ENCODE results near the gene SPATA31A6. TPM values are rescaled to one million over a fixed set of nuclear protein-coding genes. Genes with fewer than 3 reads are reported as not detected.
"Not testable (repeated sequence)": the region's sequence is repeated elsewhere in the genome, so short reads cannot be mapped to it uniquely, and the experiment has no call there.

Gene SPATA31A6
- total RNA-seq, 1 experiment from 2014 or later, result not detected

DNA sequence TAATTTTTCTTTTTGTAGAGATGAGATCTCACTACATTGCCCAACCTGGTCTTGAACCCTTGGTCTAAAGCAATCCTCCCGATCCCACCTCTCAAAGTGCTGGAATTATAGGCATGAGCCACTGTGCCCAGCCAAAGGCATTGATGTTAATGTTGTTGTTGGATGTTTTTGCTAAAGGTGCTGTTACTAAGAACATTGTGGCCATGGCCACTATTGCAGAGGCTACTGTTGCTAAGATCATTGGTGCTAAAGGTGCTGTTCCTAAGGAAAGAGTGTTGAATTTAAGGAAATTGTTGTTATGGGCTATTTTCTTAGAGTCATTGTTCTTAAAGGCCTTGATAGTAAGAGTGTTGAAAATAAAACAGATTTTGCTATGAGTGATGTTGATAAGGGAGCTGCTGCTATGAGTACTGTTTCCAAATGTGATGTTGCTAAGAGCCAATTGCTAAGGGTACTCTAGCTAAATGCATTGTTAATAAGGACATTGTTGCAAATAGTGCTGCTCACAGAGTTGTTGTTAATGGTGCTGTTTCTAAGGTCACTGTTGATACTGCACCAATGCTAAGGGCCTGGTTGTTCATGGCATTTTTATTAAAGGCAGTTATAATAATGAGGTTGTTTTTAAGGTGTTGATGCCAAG, 52.0 kb downstream of the SPATA31A6 start:
- H3K4me2 ChIP-seq (ENCODE audit: low read length); H3F3A ChIP-seq (ENCODE audit: low read length, unreplicated experiment); DNase-seq; H3K27me3 ChIP-seq (ENCODE audit: low read length); CTCF ChIA-PET; POLR2A ChIA-PET (ENCODE audit: unreplicated experiment); H3K79me2 ChIP-seq (ENCODE audit: low read length); intact Hi-C loops (cut with micrococcal nuclease); BruUV-seq (replicated peaks); H3K4me3 ChIP-seq (ENCODE audit: low read length); H3K9ac ChIP-seq (ENCODE audit: low read length); H2AFZ ChIP-seq (ENCODE audit: low read length); H3K4me1 ChIP-seq (ENCODE audit: insufficient read depth, low read length); H3K36me3 ChIP-seq (ENCODE audit: low read depth, low read length); H3K9me2 ChIP-seq (replicated peaks; ENCODE audit: low read length); ATAC-seq; H4K20me1 ChIP-seq (ENCODE audit: low read length); H3K27ac ChIP-seq (ENCODE audit: low read length); H3K9me3 ChIP-seq (ENCODE audit: low read length): not testable (repeated sequence)

DNA sequence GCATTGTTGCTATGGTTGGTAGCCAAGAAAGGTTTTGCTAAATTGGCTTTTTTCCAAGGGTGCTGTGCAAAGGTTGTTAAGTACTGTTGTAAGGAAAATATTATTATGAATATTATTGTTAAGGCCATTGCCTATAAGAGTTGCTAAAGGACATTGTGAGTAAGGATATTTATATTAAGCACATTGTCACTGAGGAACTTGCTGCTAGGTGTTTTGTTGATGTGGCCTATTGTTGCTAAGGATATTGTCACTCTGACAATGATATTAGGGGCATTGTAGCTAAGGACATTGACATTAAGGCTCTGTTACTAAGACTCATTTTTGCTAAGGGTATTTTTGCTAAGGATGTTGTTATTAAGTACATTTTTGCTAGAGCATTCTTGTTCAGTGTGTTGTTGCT, 52.6 kb downstream of the SPATA31A6 start:
- H3K4me2 ChIP-seq (ENCODE audit: low read length); H3F3A ChIP-seq (ENCODE audit: low read length, unreplicated experiment); H3K36me3 ChIP-seq (ENCODE audit: low read depth, low read length); POLR2A ChIA-PET (ENCODE audit: unreplicated experiment); CTCF ChIA-PET; DNase-seq; BruUV-seq (replicated peaks); ATAC-seq; H4K20me1 ChIP-seq (ENCODE audit: low read length); H3K4me3 ChIP-seq (ENCODE audit: low read length); H3K9me2 ChIP-seq (replicated peaks; ENCODE audit: low read length); H3K79me2 ChIP-seq (ENCODE audit: low read length); H3K9ac ChIP-seq (ENCODE audit: low read length); H3K9me3 ChIP-seq (ENCODE audit: low read length); H3K27ac ChIP-seq (ENCODE audit: low read length); H2AFZ ChIP-seq (ENCODE audit: low read length); intact Hi-C loops (cut with micrococcal nuclease); H3K27me3 ChIP-seq (ENCODE audit: low read length); H3K4me1 ChIP-seq (ENCODE audit: insufficient read depth, low read length): not testable (repeated sequence)

DNA sequence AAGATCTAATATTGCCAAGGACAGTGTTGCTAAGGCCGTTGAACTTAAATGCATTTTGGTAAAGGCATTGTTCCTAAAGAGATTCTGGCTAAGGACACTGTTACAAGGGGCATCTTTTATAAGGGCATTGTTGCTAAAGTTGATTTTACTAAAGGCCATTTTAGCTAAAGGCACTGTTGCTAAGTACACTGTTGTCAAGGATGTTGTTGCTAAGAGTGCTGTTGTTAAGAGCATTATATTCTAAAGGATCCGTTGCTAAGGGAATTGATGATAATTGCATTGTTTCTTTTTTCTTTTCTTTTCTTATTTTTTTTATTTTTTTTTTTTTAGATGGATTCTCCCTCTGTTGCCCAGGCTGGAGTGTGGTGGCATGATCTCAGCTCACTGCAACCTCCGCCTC, 53.9 kb downstream of the SPATA31A6 start:
- BruUV-seq (replicated peaks); POLR2A ChIA-PET (ENCODE audit: unreplicated experiment); intact Hi-C loops (cut with micrococcal nuclease): not testable (repeated sequence)

DNA sequence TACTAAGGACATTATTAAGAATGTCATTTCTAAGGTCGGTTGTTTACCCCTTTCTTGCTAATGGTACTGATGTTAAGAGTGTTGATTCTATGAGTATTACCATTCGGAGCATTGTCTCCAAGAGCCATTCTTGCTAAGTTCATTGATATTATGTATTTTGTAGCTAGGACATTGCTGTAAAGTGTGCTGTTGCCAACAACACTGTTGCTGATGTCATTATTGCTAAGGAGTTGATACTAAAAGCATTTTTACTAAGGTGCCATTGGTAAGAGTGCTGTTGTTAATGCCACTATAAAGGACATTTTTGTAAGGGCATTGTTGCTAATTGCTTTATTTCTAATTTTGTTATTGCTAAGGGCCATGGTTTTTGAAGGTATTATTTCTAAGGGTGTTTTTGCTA, 55.4 kb downstream of the SPATA31A6 start:
- H3K4me3 ChIP-seq (ENCODE audit: low read length); H3K9me3 ChIP-seq (ENCODE audit: low read length); H3K9me2 ChIP-seq (replicated peaks; ENCODE audit: low read length); CTCF ChIA-PET; H3K27ac ChIP-seq (ENCODE audit: low read length); DNase-seq; H4K20me1 ChIP-seq (ENCODE audit: low read length); H3K36me3 ChIP-seq (ENCODE audit: low read depth, low read length); H2AFZ ChIP-seq (ENCODE audit: low read length); H3F3A ChIP-seq (ENCODE audit: low read length, unreplicated experiment); H3K4me2 ChIP-seq (ENCODE audit: low read length); H3K79me2 ChIP-seq (ENCODE audit: low read length); ATAC-seq; intact Hi-C loops (cut with micrococcal nuclease); POLR2A ChIA-PET (ENCODE audit: unreplicated experiment); H3K9ac ChIP-seq (ENCODE audit: low read length); H3K27me3 ChIP-seq (ENCODE audit: low read length); BruUV-seq (replicated peaks); H3K4me1 ChIP-seq (ENCODE audit: insufficient read depth, low read length): not testable (repeated sequence)

More for the DNA sequence above, 53.9 kb downstream of the SPATA31A6 start:
- H3K27me3 ChIP-seq (ENCODE audit: low read length); H3K9me3 ChIP-seq (ENCODE audit: low read length); H2AFZ ChIP-seq (ENCODE audit: low read length); H3K36me3 ChIP-seq (ENCODE audit: low read depth, low read length); H3K79me2 ChIP-seq (ENCODE audit: low read length); H3K4me3 ChIP-seq (ENCODE audit: low read length); CTCF ChIA-PET; H3K9ac ChIP-seq (ENCODE audit: low read length); ATAC-seq; H3K4me1 ChIP-seq (ENCODE audit: insufficient read depth, low read length); DNase-seq; H3K4me2 ChIP-seq (ENCODE audit: low read length); H3K27ac ChIP-seq (ENCODE audit: low read length); H3F3A ChIP-seq (ENCODE audit: low read length, unreplicated experiment); H4K20me1 ChIP-seq (ENCODE audit: low read length); H3K9me2 ChIP-seq (replicated peaks; ENCODE audit: low read length): not testable (repeated sequence)

Other genes starting within 250 kb of the SPATA31A6 start
- gene CNTNAP3B, start 54.2 kb upstream of the SPATA31A6 start, total RNA-seq (2014; rRNA removed), result 10.3 and 12.5 TPM in 2 replicates